GM12878 (cell line): Measurements from ENCODE around the gene SLF2. TPM values are rescaled to one million over a fixed set of nuclear protein-coding genes. Genes with fewer than 3 reads are reported as not detected.

Experiments
- ATF2 ChIP-seq: IDR thresholded peaks from 2 replicates; pipeline ENCODE4 v1.6.1; 2012; ENCODE audit warnings: low read length, inconsistent platforms
- NRF1 ChIP-seq: conservative IDR thresholded peaks from 2 replicates; pipeline ENCODE4 v1.6.1; 2011; ENCODE audit warnings: mild to moderate bottlenecking, low read depth, low read length, improper control_type of control experiment
- PML ChIP-seq: IDR thresholded peaks from 2 replicates; pipeline ENCODE4 v1.6.1; 2012; ENCODE audit warnings: low read length, inconsistent platforms
- RFX5 ChIP-seq: IDR thresholded peaks from 2 replicates; pipeline ENCODE4 v1.6.1; 2011; ENCODE audit warnings: low read depth, low read length, improper control_type of control experiment
- SKIL ChIP-seq: fragments of 450-650 bp; IDR thresholded peaks from 2 replicates; pipeline ENCODE4 v1.6.1; 2017; ENCODE audit warnings: mild to moderate bottlenecking, low read depth, inconsistent platforms; ENCODE audit not compliant: poor library complexity, severe bottlenecking
- ZBTB33 ChIP-seq: fragments of 450-650 bp; IDR thresholded peaks from 2 replicates; pipeline ENCODE4 v1.6.1; 2017; ENCODE audit warnings: mild to moderate bottlenecking
- ZNF207 ChIP-seq: fragments of 450-650 bp; IDR thresholded peaks from 2 replicates; pipeline ENCODE4 v1.6.1; 2014; ENCODE audit warnings: antibody characterized with exemption, mild to moderate bottlenecking, borderline replicate concordance
- ZNF217 ChIP-seq: fragments of 450-650 bp; IDR thresholded peaks from 2 replicates; pipeline ENCODE4 v1.6.1; 2017; ENCODE audit warnings: antibody characterized with exemption, mild to moderate bottlenecking
- polyA plus RNA-seq, 11 experiments: library from polyadenylated mRNA; depleted of rRNA in 4 of 11; unstranded in 6 of 11; stranded (reverse) in 5 of 11; fragments of >200 nt; fragmentation: Nextera tagmentation in 4 of 11; fragmentation: Illumina TruSeq in 1 of 11; extraction: Ambion mirVana in 4 of 11; extraction: Trizol in 1 of 11; gene quantifications; 1 replicate in 1 of 11; 2 replicates in 10 of 11; pipeline versions ENCODE4 v1.2.1 to v1.2.3, GENCODE V29; 2011 to 2016; ENCODE audit warnings: inconsistent platforms in 2 of 11, missing spikeins in 2 of 11, low read depth in 1 of 11
- total RNA-seq, 4 experiments: library from RNA; depleted of rRNA in 3 of 4; stranded (reverse); fragments of >200 nt in 3 of 4; fragmentation: Illumina TruSeq in 1 of 4; extraction: Trizol in 1 of 4; gene quantifications; 2 replicates each; pipeline versions ENCODE4 v1.2.1 to v1.2.3, GENCODE V29; 2013 to 2021

Gene SLF2
- total and polyA plus RNA-seq, 10 of the 15 experiments (the other 5 are each of a cell fraction or from before 2014, with no cell fraction given): 3.0 to 25.2 (median 17.9) TPM

GRCh38 chr10:100866575-100867098 lies 46.1 kb upstream of the SLF2 start (continued):
- TF ChIP-seq ZBTB33 (no peak), PML (no peak), ATF2 (no peak), SKIL (no peak), NRF1 (no peak), RFX5 (no peak), ZNF217 (no peak), ZNF207 (no peak)
